Prostate gland (tissue), 2 donors: Measurements from ENCODE around the gene C1QTNF6. TPM values are rescaled to one million over a fixed set of nuclear protein-coding genes. Genes with fewer than 3 reads are reported as not detected.
A peak's percentile ranks its signal among the peaks of the same experiment; 100 is the strongest.

Source experiments
- DNase-seq: peaks from one replicate; pipeline ENCODE4 v3.0.0-alpha.2; 2019; ENCODE audit warnings: low spot score
- H3K27ac ChIP-seq, 2 donors: fragments of 200-600 bp; sonication (generic); 2 replicates each; pipeline ENCODE4 v1.5.1; 2017 to 2019
- H3K27me3 ChIP-seq: fragments of 200-600 bp; sonication (generic); replicated peaks from 2 replicates; pipeline ENCODE4 v1.5.1; 2019; ENCODE audit not compliant: insufficient read depth
- H3K36me3 ChIP-seq, 2 donors: fragments of 200-600 bp; sonication (generic); 1 replicate in 1 of 2; 2 replicates in 1 of 2; pipeline versions ENCODE4 v1.5.1 to v1.8.1; 2017 to 2019
- H3K4me1 ChIP-seq: fragments of 200-600 bp; sonication (generic); replicated peaks from 2 replicates; pipeline ENCODE4 v1.5.1; 2019
- H3K4me3 ChIP-seq, 2 donors: fragments of 200-600 bp; sonication (generic); 2 replicates each; pipeline ENCODE4 v1.5.1; 2017 to 2019
- H3K9me3 ChIP-seq: fragments of 200-600 bp; sonication (generic); 2 replicates; pipeline ENCODE4 v1.5.1; 2017
- POLR2A ChIP-seq: fragments of 450-650 bp; IDR thresholded peaks from one replicate; pipeline ENCODE4 v1.6.1; 2016; ENCODE audit warnings: antibody characterized with exemption, mild to moderate bottlenecking
- POLR2AphosphoS5 ChIP-seq: sonication (generic); formaldehyde crosslinking; IDR thresholded peaks from one replicate; pipeline ENCODE4 v1.6.1; 2017; ENCODE audit warnings: antibody characterized with exemption
- WGBS: methylation state at CpG from one replicate; pipeline ENCODE4 v1.1.5; 2018; 5-methylcytosine and 5-hydroxymethylcytosine counted together
- intact Hi-C: fragments of 100-400 bp; cut with DNase I; formaldehyde crosslinking; loops from one replicate; pipeline ENCODE4 v1.14.2; 2022
- total RNA-seq, 2 donors: library from RNA; depleted of rRNA; stranded (reverse); fragments of >200 nt; gene quantifications; one replicate each; pipeline ENCODE4 v1.1.0, GENCODE V29; 2016
- TF ChIP-seq, protein P1 (sequence below), 4 experiments: fragments of 200-600 bp in 2 of 4; fragments of 450-650 bp in 2 of 4; sonication (generic) in 2 of 4; IDR thresholded peaks; 1 replicate in 3 of 4; 2 replicates in 1 of 4; pipeline ENCODE4 v1.5.1; 2016 to 2019; ENCODE audit warnings: antibody characterized with exemption in 4 of 4, mild to moderate bottlenecking in 2 of 4, moderate library complexity in 2 of 4

The C1QTNF6 gene
- total RNA-seq, 2 donors from 2014 or later: 2.1 to 9.3 TPM

DNA sequence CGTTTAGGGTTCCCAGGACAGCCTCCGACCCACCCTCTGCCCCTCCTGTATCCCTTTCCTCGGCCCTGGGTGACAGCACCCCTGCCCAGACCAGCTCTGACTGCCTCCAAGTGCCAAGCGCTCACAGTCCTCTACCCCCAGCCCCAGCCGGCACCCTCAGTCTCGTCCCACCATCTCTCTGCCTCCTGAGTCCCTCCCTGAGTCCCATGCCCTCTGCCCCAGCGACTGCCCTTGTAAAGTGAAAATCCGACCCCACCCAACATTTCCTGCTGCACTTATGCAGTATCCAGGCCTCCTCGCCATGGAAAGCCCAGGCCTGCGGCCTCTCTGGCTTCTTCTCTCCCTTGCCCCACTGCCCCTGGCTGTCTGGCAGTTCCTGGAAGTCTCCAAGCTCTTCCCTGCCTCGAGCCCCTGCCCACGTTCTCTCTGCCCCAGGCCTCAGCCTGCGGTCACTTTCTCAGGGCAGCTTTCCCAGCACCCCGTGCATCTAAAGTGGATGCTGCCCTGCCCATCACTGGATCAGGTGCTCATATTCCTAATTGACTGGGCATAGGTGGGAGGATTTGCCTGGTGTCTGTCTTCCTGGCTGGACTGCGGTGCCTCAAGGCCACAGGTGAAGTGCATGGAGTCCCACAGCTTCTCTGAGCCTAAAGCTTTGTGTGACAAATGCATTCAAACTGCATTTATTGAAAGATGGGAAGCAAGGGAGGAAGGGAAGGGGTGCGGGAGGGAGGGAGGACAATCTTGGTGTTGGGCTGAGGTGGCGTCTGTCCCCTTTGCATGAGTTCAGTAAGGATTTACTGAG is 20.7 kb downstream of the C1QTNF6 start:
- H3K4me1 ChIP-seq: peaks cover 4% of the 10 kb centered on the region
- H3K9me3 ChIP-seq: no peaks in the 10 kb centered on the region
- no peaks in the 10 kb centered on the region for H3K27me3 ChIP-seq
- WGBS: 70% methylated on average over 17 of the region's 17 CpGs
- peak overlapping the region in 1 of 2 donors; percentile 30 for H3K27ac ChIP-seq
- DNase-seq: no peak
- H3K4me3 ChIP-seq: no peak overlapping the region
- no peak for TF ChIP-seq POLR2A
- intact Hi-C loops: no loop called here
- H3K36me3 ChIP-seq: no peaks in the 10 kb centered on the region

DNA sequence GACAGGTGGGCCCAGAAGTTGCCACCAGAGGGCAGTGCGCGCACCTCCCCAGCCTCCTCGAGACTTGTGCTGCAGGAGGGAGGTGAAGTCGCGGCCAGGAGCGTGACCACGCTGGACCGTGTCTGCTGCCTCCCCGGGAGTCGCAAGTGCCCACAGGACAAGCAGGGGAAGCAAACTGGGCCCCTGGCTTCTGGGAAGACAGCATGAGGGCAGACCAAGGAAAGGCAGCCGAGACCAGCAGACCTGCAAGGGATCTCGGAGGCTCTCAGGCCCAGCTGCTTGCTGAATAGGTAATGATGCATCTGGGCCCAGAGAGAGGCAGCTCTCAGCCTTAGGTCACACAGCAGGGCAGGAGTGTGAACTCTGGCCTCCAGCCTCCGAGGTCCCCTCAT is 21.4 kb downstream of the C1QTNF6 start:
- peaks cover 4% of the 10 kb centered on the region for H3K4me1 ChIP-seq
- TF ChIP-seq, protein P1, sequence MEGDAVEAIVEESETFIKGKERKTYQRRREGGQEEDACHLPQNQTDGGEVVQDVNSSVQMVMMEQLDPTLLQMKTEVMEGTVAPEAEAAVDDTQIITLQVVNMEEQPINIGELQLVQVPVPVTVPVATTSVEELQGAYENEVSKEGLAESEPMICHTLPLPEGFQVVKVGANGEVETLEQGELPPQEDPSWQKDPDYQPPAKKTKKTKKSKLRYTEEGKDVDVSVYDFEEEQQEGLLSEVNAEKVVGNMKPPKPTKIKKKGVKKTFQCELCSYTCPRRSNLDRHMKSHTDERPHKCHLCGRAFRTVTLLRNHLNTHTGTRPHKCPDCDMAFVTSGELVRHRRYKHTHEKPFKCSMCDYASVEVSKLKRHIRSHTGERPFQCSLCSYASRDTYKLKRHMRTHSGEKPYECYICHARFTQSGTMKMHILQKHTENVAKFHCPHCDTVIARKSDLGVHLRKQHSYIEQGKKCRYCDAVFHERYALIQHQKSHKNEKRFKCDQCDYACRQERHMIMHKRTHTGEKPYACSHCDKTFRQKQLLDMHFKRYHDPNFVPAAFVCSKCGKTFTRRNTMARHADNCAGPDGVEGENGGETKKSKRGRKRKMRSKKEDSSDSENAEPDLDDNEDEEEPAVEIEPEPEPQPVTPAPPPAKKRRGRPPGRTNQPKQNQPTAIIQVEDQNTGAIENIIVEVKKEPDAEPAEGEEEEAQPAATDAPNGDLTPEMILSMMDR (IDR thresholded peaks at IDR 0.05): peak; percentile 93 to 98 (median 94)
- TF ChIP-seq POLR2A (no peak), POLR2AphosphoS5 (peak; percentile 81)
- H3K36me3 ChIP-seq: no peaks in the 10 kb centered on the region
- DNase-seq: peak; percentile 80
- intact Hi-C loops: loop anchor here (1.0 kb wide), 1 partner anchor 33 kb away; no protein-coding TSS in a partner anchor
- no peaks in the 10 kb centered on the region for H3K9me3 ChIP-seq
- H3K4me3 ChIP-seq: no peak overlapping the region
- WGBS: 17% methylated on average over 13 of the region's 13 CpGs
- no peaks in the 10 kb centered on the region for H3K27me3 ChIP-seq
- peak overlapping the region in 1 of 2 donors; percentile 30 for H3K27ac ChIP-seq

DNA sequence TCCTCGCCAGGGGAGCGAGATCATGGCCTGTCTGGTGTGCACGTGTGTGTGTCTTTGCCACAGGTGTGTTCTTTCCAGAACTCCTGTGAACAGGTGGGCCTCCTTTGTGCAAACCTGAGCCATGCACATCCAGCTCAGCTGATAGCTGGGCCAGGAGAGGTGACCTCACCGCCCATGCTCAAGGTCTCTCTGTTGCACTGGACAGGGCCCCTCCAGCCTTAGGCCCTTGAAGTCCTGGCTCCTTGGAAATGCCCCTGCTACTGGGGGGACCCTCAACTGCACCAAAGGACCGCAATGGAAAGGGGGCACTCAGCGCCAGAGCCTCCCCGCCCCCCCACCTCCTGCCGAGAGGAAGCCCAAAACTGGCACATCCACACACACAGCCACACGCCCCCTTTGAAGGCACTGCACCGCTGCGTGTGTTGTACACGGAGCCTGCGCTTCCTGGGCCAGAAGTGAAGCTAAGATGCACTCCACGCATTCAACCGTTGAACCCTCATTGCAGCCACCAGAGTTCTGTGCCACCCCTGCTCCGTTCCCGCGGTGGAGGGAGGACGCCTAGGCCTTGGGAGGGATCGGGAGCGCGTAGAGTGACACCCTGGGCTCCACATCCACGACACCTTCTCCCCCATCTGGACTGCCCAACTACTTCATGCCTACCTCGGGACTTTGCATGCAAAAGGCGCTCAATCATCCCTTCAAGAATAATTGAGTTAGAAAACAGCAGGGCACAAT is 21.9 kb downstream of the C1QTNF6 start:
- no peak for TF ChIP-seq POLR2A
- TF ChIP-seq, protein P1 (IDR thresholded peaks at IDR 0.05): no peak
- no peak for TF ChIP-seq POLR2AphosphoS5
- H3K4me3 ChIP-seq: no peak overlapping the region
- peaks cover 4% of the 10 kb centered on the region for H3K4me1 ChIP-seq
- intact Hi-C loops: loop anchor here (1.0 kb wide), 1 partner anchor 33 kb away; no protein-coding TSS in a partner anchor
- H3K27me3 ChIP-seq: no peaks in the 10 kb centered on the region
- WGBS: 64% methylated on average over 23 of the region's 25 CpGs
- no peak overlapping the region for H3K27ac ChIP-seq
- no peaks in the 10 kb centered on the region for H3K36me3 ChIP-seq
- H3K9me3 ChIP-seq: no peaks in the 10 kb centered on the region
- no peak for DNase-seq

DNA sequence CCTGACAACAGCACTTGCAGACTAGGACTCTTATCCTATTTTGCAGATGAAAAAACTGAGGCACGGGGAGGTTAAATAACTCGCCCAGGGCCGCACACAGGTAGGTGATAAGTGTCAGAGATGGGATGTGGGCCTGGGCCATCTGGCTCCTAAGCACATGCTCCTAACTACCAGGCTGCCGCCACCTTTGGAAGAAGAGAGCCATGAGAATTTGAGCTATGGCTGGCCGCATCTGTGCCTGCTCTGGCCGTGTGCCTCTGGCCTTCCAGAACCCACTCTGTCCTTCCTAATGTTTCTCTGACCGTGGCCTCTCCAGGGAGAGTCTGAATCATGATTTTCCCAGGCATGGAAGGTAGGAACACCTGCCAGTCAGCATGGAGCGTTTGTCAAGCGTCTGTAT is 23.0 kb downstream of the C1QTNF6 start:
- intact Hi-C loops: no loop called here

DNA sequence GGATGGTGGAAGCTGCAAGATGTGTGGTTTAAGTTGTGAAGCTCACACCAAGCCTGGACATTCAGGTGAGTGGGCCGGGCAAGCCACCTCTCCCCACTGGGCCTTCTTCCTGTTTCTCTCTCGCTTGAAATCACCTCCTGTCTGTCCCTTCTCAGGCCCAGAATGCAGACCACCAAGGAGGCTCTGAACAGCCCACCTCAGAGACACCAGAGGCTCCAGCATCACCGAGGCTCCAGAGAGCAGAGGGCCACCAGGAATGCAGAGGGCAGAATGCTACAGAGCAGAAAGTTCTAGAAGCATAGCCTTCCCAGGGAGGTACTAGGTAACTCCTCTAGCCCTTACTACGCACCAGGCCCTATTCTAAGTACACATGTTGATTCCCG is 23.6 kb downstream of the C1QTNF6 start:
- H3K4me1 ChIP-seq: peaks cover 4% of the 10 kb centered on the region
- no peaks in the 10 kb centered on the region for H3K36me3 ChIP-seq
- DNase-seq: no peak
- TF ChIP-seq, protein P1 (IDR thresholded peaks at IDR 0.05): no peak
- TF ChIP-seq POLR2AphosphoS5 (no peak), POLR2A (no peak)
- intact Hi-C loops: no loop called here
- no peaks in the 10 kb centered on the region for H3K9me3 ChIP-seq
- H3K4me3 ChIP-seq: no peak overlapping the region
- no peaks in the 10 kb centered on the region for H3K27me3 ChIP-seq
- H3K27ac ChIP-seq: no peak overlapping the region
- WGBS: 67% methylated on average over 5 of the region's 5 CpGs

More for the DNA sequence above, 23.0 kb downstream of the C1QTNF6 start:
- H3K27me3 ChIP-seq: no peaks in the 10 kb centered on the region
- no peak overlapping the region for H3K4me3 ChIP-seq
- no peak overlapping the region for H3K27ac ChIP-seq
- TF ChIP-seq POLR2A (no peak), POLR2AphosphoS5 (no peak)
- TF ChIP-seq, protein P1 (IDR thresholded peaks at IDR 0.05): no peak
- no peaks in the 10 kb centered on the region for H3K9me3 ChIP-seq
- H3K36me3 ChIP-seq: no peaks in the 10 kb centered on the region
- peaks cover 4% of the 10 kb centered on the region for H3K4me1 ChIP-seq
- DNase-seq: no peak
- WGBS: 87% methylated on average over 9 of the region's 9 CpGs
